GM20000 (cell line): ENCODE results near the gene CEP70.

Experiments used
- DNase-seq: peaks from one replicate; pipeline ENCODE4 v3.0.0; 2012; ENCODE audit warnings: low spot score
- TF ChIP-seq, protein P1 (sequence below): IDR thresholded peaks from 2 replicates; pipeline ENCODE4 v1.5.1; 2012; ENCODE audit warnings: mild to moderate bottlenecking, control low read depth; ENCODE audit errors: extremely low read depth, missing control alignments

The CEP70 gene

DNA sequence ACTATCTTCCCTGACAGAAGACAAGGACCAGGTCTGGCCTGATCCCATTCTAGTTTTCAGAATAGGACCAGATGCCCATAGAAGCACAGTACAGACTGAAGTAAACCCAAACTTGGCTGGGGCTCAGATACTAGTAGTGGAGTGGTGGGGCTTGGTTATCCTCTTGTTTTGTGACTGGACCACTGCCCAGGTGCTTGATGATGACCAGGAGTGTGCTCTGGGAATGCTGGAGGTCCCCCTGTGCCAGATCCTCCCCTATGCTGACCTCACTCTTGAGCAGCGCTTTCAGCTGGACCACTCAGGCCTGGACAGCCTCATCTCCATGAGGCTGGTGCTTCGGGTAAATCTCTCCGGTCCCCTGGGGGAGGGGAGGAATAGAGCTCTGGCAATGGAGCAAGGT is 123.4 kb downstream of the CEP70 start:
- TF ChIP-seq, protein P1, sequence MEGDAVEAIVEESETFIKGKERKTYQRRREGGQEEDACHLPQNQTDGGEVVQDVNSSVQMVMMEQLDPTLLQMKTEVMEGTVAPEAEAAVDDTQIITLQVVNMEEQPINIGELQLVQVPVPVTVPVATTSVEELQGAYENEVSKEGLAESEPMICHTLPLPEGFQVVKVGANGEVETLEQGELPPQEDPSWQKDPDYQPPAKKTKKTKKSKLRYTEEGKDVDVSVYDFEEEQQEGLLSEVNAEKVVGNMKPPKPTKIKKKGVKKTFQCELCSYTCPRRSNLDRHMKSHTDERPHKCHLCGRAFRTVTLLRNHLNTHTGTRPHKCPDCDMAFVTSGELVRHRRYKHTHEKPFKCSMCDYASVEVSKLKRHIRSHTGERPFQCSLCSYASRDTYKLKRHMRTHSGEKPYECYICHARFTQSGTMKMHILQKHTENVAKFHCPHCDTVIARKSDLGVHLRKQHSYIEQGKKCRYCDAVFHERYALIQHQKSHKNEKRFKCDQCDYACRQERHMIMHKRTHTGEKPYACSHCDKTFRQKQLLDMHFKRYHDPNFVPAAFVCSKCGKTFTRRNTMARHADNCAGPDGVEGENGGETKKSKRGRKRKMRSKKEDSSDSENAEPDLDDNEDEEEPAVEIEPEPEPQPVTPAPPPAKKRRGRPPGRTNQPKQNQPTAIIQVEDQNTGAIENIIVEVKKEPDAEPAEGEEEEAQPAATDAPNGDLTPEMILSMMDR = no peak
- no peak for DNase-seq

DNA sequence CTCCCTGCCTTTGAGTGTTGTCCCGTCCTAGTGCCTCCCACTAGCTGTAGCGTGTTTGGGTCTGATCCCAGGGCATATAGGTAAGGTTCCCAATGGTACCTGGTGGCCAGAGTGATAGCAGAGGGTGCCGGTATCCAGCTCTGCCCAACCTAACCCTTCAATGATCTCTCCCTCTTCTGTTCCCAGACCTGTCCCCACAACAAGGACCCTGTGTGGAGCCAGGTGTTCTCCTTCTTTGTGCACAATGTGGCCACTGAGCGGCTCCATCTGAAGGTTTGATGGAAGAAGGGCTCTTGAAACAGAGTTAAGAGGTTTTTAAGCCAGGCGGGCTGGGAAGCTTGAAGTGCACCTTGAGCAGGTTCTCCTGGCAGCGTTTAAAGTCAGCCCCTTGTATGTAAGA is 124.2 kb downstream of the CEP70 start:
- DNase-seq = no peak
- TF ChIP-seq, protein P1 = no peak

DNA sequence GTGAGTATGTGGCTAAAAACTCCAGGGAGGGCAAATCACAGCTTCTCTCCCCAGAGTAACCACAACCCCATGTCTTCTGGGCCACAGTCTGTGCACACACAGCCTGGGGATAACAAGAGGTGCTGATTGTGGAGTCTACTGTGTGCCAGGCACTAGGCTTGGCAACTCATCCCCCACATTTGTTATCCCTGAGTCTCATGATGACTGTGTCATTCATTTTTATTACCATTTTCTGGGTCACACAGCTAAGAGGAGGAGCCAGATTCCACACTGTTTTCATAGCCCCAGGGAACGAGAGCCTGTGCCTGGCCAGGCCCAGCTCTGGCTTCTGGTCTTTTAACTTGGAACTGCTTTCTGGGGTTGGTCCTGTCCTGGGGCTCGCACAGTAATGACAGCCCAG is 125.2 kb downstream of the CEP70 start:
- DNase-seq = no peak

DNA sequence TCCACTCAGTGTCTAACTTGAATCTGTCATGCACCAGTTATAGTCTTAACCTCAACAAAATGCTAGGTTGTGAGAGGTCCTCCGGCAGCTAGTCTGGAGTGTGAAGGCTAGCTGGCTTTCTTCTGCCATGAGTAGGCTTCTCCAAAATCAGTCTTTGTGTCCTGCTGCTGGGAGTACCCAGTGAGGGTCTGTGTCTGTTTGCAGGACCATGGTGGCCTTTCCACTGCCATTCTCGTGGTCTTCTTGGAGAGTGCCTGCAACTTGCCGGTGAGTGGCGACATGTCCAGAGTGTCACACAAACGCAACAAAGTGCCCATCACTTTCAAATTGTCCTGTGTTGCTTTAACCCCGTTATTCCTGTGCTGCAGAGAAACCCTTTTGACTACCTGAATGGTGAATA is 125.6 kb downstream of the CEP70 start:
- DNase-seq = no peak
- TF ChIP-seq, protein P1 = no peak

More for the DNA sequence above, 125.2 kb downstream of the CEP70 start:
- TF ChIP-seq, protein P1 = no peak

DNA sequence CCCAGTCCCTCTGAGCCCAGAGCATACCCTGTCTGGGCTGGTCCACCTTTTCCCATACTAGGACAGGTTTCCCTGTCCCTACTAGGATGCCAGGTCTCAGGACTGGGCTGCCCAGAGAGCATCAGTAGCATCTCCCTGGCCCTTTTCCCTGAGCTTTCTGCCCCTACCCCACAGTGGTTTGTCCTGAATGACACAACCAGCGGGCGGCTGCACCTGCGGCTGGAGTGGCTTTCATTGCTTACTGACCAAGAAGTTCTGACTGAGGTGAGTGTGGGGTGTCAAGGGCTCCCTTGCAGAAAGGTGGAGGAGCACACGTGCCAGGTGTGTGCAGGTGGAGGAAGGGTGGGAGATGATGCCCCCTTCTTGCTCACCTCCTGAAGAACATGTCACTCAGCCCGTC is 126.1 kb downstream of the CEP70 start:
- DNase-seq = no peak
- TF ChIP-seq, protein P1 = no peak

DNA sequence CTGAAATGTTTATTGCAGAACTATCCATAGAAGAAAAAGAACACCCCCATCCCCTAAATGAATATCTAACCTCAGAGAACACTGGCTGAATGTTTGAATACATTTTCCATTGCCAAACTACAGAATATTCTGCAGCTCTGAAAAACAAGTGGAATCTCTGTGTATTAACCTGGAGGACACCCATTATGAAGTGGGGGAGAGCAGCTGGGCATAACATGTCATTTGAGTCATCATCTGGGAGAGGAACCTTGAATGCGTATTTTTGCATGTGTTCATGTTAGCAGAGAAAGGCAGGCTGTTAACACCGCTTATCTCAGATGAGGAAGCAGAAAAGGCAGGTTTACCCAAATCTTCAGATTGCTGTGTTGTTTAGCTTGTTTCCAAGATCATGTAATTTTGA is 128.1 kb downstream of the CEP70 start:
- TF ChIP-seq, protein P1 = no peak
- no peak for DNase-seq

GRCh38 chr3:138465451-138465850 is 128.6 kb downstream of the CEP70 start:
- DNase-seq = no peak

More at GRCh38 chr3:138465451-138465850, 128.6 kb downstream of the CEP70 start:
- TF ChIP-seq, protein P1 = no peak
